SIG-M5 treated with dmso at 0.1 percent for 504 hours (cell line): ENCODE data around the gene UXS1.
"Not testable (repeated sequence)": the region's sequence is repeated elsewhere in the genome, so short reads cannot be mapped to it uniquely, and the experiment has no call there.

Experiments used
- DNase-seq: peaks from one replicate; lab custom pipeline; 2025; ENCODE audit not compliant: unreplicated experiment; lab: John Stamatoyannopoulos, UW

UXS1 gene

DNA sequence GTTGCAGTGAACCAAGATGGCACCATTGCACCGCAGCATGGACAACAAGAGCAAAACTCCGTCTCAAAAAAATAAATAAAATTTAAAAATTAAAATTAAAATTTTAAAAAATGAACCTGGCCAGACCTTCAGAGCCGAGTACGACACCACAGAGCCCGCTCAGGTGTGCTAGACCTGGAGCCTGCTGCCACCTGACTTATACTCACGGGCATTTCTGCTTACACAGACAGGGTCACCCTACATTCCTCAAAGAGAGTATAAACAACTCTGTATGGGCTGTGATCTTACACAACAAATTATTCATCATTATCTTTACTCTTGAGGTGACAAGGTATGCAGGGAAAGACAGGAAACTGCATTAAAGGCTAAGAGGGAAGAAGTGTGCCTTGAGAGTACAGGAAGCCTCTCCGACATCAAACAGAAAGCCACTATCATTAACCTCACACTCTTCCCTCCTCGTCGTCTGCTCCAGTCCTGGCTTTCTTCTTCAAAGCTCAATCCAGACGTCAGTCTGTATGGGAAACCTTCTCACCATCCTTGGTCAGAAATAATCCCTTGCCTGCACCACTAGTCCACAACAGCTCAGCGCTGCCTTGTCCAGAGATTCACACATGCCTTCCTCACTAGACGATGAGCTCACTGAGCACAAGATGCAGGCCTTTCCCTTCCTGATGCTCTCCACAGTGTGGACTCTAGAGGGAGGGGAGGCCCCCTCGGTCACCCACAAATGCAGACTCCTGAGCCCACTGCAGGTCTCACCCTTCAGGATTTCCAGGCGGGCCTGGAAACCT lies 56.2 kb downstream of the UXS1 start:
- no peak for DNase-seq

DNA sequence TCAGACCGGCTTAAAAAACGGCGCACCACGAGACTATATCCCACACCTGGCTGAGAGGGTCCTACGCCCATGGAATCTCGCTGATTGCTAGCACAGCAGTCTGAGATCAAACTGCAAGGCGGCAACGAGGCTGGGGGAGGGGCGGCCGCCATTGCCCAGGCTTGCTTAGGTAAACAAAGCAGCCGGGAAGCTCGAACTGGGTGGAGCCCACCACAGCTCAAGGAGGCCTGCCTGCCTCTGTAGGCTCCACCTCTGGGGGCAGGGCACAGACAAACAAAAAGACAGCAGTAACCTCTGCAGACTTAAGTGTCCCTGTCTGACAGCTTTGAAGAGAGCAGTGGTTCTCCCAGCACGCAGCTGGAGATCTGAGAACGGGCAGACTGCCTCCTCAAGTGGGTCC lies 62.9 kb downstream of the UXS1 start:
- not testable (repeated sequence) for DNase-seq

DNA sequence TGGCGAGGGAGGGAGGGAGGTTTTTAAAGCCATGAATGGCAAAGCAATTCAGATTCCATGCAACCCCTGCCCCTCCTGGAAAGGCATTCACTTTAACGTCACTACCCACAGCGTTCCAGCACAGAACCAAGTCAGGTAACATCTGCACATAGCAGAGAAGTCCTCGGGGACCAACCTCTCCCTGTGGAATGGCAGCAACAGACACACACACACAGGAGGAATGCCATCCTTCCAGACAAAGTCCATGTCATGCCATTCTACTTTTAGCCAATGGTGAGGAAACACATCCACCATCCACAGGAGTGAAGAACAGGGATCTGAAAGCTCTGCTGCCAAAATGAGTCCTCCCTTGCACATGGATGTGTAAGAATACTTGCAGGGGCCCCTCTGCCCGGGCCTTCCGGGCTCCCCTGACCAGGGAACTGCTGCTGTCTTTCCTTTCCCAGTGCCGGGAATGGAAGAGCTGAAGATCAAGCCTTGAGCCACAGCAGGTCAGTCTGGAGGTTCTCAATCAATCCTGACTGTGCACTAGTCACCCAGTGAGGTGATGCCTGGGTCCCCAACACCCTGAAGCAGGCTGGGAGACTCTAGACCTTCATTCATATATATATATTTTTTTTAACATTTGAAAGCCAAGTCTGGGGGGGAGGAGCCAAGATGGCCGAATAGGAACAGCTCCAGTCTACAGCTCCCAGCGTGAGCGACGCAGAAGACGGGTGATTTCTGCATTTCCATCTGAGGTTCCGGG lies 63.7 kb downstream of the UXS1 start:
- DNase-seq: no peak

DNA sequence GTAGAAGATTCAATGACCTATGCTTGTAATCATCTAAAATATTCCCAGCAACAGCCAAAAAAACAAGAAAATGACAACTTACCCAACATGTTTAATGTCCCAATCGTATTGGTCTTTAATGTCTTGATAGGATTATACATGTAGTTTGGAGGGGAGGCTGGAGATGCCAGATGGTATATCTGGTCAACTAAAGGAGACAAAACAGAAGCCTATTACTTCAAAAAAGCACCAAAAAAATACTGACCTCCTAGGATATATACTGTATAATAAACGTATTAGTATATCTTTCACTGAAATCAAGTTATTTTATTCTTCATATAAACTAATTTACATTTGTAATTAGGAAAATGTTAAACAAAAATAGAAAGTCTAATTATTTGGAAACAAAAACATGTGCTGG lies 64.5 kb downstream of the UXS1 start:
- no peak for DNase-seq

DNA sequence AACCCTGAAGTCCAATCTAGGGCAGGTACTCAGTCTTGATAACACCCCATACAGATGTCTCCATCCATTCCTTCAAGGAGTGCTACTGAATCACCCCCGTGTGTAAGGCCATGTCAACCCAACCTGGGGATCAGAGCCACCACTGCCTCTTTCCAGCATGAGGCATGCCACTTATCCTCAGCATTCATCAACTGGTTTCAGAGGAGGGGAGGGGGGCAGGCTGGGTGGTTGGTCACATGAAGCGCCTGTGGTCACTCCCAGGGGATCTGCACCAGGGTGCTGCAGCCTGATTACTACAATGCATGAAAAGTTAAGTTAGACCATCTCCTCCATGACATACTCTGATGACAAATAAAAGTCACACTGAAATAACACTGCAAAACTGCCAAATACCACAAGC lies 65.0 kb downstream of the UXS1 start:
- no peak for DNase-seq

DNA sequence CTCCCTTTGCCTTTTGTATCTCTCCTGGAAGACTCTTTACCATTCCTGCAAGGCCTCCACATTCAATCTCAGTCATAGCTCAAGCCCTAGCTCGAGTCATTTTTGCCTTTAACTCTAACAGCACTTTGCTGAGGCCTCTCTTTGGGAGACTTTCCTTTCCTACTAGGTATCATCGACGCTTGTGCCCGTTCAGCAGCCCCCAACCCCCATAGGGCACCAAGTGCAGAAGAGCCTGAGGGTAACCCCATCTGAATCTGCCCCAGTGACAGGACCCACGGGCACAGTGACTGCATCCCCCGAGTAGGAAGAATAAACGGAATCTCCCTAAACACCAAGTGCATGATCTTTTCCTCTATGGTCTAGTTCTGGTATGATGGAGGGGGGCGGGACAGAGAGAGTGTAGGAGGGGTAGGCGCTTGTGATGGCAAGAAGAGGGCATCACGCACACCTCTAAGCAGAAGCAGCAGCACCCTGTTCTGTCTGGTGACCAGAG lies 66.3 kb downstream of the UXS1 start:
- no peak for DNase-seq

DNA sequence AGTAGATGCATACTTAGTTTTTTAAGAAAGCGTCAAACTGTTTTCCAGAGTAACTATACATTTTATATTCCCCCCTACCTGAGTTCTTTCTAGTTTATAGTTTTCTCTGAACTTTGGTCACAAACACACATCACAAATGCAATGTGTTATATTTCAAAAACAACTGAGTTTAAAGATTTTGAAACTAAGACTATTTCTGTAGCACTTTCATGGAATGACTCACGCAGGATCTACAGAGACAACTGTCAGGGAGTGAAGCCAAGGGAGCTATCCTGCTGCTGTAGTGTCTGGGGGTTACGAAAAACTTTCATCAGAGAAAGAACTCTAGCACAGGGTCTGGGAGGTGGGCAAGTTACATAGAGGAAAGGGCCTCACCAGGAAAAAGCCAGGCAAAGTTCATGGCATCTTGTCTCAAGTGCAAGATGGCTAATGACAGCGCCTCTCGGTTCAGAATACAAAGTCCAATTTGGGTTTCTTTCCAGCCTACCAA lies 66.8 kb downstream of the UXS1 start:
- DNase-seq: no peak

DNA sequence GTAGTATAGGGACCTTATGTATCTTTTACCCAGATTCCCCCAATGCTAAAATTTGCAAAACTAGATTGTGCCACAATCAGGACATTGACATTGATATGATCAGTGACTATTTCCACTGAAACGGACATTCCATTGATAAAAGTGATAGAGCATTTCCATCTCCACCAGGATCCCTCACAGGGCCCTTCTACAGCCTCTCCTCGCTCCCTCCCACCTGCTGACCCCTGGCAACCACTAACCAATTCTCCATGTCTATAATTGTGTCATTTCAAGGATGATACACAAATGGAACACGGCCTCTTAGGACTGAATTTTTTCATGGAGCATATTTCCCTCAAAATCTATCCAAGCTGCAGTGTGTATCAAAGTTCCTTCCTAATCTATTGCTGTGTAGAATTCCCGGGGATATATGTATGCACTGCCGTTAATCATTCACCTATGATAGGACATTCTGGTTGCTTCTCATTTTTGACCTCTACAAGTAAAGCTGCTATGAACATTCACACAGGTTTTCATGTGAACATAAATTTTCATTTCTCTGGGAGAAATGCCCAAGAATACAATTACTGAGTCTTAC lies 67.3 kb downstream of the UXS1 start:
- DNase-seq: no peak

DNA sequence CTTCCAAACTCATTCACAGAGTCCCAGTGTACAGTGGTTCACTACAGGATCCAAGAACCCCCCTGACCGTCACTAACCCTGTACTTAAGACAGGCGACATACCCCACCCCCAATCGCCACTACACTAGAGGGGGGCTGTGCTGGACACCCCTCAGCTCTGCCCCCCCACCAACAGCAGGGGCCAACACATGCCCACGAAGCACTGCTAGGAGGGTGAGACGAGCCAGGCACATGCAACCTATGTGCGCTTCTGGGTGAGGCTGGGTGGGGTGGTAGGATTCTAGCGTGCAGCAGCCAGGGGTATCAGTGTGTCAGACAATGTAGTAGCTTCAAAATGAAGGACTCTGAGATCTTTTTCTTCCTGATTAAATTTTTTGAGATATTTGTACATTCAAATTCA lies 67.8 kb downstream of the UXS1 start:
- no peak for DNase-seq

DNA sequence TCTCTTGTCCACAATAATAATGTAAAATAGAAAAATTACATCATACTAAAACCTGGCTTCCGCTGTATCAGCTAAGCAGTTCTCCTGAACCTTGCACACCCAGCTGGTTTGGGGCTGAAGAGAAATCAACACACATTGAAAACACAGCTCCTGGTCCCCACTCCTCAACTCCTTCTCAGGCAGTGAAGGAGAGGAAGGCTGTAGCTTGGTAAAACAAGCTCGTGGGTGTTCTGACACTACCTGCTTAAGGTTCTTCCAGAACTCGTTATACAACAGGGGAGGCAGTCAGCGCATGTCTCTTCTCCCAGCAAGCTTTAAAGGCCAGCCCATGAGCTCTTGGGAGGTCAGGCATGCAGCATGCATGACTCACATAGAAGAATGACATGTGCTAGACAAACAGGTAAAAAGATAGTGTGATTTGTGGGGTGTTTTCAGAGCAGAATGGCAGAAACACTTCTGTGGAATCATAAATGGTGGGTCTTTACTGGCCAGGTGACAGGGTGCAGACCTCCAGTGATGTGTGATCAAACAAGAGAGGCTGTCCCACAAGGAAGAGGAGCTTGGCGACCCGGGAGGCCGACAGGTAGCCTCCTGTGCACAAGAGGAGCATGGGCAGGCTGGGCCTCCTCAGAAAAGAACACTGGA lies 69.1 kb downstream of the UXS1 start:
- no peak for DNase-seq

DNA sequence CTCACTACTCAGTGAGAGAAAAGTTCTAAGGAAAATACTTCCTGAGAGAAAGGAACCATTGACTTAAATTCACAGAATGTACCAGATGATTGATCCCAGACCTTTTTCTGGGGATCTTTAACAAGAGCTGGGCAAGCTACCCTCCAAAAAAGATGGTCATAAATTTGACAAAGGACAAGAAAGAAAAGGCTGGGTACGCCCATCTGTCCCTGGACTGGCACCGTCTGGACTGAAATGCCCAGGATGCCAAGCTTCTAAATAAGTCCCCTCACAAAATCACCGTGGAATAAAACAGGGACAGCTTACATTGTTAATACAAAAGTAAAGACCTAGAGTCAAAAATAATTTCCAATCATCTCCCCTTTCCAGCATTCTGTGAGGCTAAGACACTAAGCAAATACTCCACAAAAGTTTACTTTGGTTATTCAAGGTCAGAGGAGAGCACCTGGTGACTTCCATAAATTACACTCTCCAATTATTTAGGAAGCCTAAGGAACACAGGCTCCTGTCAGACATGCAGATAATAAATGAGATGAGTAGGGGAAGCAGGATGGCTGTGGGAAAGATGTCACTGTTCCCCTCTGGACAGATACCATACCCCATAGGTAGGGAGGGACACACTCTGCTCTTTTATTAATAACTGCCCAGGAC lies 69.9 kb downstream of the UXS1 start:
- DNase-seq: no peak

DNA sequence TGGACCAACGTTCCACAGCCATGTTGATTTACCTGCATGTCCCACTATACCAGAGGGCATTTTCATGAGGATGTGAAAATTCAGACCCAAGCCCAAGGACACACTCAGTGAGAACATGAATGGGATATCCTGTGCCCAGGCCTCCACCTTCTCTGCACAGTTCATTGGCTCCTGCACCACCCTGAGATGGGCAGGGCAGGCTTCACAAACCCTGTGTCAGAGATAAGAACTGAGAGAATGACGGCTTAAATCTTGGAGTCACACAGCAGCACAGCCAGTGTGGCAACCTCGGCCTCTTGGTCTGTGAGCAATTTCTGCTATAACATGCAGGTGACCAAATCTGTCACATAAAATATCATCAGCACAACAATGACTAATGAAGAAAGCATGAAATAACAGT lies 71.9 kb downstream of the UXS1 start:
- no peak for DNase-seq

DNA sequence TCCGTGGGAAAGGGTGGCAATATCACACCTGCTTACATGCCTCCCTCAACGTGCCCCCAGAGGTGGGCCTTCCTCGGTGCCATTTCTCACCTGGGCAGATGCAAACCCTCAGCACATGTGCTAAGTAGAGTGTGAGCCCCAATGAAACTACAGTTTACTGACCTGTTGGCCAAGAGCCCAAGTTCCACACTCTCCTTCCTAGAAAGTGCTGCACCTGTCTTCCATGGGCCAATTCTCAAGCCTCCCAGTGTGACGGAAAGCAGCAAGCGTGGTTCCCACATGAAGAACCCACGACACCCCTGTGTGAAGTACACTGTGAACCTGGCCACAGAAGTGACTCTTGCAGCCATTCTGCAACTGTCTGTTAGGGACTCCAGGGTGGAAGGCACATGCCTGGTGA lies 73.7 kb downstream of the UXS1 start:
- DNase-seq: no peak

DNA sequence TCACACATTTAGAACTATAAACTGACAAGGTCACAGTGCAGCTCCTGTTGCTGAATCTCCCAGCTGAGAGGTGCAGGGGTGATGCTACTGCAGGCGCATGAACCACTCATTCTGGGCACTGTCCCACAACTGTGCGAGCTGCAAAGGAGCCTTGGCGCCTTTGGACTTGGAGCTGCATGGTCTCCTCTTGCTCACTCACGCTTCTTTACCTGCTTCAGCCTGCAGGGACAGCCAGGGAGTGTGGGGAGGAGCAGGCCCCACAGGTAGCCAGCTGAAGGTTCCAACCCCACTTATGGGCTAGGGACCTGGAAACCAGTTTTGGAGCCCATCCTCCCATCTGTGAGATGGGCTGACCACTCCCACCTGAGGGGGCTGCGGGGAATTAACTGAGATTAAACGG lies 75.0 kb downstream of the UXS1 start:
- no peak for DNase-seq

DNA sequence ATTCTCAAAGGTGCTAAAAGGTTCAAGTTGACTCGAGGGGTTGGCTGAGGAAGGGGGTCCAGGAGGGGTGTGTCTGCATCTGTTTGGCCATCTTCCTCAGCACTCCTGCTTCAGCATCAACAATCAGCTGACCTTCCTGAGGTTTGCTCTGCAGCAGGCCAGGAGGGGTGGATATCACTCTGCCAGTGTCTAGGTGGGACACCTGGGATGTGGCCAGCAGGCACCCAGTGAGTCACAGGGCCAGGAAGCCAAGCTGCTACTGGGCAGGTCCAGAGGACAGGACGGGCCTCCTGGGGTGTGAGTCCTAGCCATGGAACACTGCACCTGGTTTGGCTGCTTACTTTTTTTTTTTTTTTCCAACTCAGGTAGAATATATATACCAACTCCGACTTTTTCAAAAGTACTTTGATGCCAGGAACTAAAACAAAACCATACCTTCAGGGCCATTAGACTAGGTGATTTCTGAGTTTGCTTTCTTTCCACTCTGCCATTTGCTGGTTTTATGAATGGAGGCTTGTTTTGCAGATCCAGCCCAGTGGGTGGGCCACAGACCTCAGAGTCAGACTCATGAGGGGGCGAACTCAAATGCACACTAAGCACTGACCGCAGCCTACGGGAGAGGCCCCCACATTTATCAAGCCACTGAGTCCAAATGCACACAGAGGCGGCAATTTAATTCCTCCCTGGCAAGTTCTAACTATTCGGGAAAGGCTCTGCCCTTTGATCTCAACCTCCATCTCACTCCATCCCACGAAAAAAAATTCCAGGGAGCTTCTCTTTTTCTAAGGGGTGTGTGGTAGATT lies 76.0 kb downstream of the UXS1 start:
- DNase-seq: no peak

DNA sequence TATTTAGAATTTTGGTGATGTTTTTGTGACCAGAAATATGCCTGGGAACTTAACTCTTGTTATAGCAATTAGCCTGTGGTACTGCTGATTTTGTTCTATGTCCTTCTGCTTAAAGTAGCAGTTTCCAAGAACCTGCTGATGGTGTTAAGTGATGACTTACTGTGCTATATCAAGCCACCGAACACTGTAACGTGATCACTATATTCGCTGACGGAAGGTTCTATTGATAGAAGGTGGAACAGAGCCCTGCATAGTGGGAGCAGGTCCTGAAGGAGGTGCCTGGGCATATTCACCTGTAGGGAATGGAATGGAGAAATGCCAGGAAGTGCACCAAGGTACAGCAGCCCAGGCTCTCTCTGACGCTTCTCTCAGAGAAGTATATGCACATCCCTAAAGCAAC lies 76.8 kb downstream of the UXS1 start:
- no peak for DNase-seq

DNA sequence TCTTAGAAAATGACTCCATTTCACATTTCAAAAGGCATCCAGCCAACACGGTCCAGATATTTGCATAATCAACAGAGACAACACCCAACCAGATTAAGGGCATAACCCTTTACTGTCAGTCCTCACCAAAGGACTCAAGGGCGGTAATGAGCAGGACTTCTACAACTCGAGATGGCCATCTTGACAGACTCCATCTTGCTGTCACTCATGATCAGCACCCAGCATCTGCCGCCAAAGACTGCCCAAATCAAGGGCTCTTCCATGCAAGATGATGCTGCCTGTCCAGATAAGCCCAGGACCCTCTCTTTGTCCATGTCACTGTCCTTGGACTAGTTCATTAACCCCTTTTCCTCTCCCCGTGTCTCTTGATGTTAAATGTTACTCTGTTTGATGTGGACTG lies 77.9 kb downstream of the UXS1 start:
- DNase-seq: no peak

DNA sequence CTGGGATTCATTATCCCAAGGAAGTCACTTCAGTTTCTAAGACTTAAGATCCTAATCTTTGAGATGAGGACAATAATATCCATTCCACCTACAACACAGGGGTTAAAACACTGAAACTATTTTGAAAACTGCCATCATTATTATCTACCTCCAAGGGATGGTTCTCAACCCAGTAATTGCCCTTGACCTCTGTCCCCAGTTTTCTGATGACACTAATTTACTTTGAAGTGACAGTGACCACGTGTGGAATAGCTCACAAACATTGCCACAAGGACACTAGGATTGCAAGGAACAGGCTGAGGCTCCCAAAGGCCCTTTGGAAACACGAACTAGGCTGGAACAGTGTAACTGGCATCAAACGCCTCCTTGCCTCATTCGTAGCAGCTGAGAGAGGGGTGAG lies 78.4 kb downstream of the UXS1 start:
- no peak for DNase-seq

DNA sequence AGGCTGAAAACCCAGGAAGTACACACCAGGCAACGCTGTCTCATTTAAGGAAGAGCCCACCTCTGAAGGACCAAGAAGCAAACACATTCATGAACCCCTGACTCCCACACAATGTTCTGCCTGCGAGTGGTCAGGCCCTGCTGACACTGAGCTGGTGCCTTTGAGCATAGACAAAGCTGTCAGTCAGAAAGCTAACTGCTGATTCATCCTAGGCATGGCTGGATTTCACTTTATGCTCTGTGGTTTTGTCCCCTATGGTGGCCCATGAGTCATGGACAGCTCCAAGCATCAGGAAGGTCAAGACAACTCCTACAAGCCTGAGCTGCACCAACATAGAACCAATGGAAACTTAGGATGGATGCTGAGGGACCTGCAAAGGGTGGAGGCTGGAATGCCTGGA lies 78.9 kb downstream of the UXS1 start:
- peak; percentile 20 for DNase-seq

DNA sequence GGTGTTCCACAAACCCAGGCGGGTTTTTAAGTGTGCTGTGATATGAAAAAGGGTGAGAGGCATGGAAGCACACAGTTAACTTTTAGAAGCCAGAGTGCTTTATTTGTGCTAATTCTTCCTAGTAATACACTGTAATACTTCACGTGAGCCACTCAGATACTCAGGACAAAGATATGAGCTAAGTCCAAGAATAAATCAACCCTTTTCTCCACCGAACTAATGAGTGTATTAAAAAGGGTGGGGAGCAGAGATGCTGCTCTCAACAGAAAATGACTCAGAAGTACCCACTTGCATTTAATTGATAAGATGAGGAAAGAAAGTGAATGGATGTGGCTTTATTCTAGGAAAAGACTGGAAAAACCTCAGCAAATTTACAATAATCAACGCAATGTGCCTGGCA lies 79.9 kb downstream of the UXS1 start:
- no peak for DNase-seq
